ENCODE results near the gene WNT8B. TPM values are rescaled to one million over a fixed set of nuclear protein-coding genes. Genes with fewer than 3 reads are reported as not detected.

WNT8B gene
- total and polyA plus RNA-seq, 2 of the 13 experiments (the other 11 are each of a cell fraction or from before 2014, with no cell fraction given) = 0.07 to 0.20 TPM

GRCh38 chr10:100427374-100427773 lies 35.4 kb upstream of the WNT8B start (continued):
- no peak for TF ChIP-seq CSRNP2 (CRISPR knock-in tag; conservative IDR thresholded peaks at IDR 0.05; ENCODE audit: low read depth)
- no peak for TF ChIP-seq SALL2 (CRISPR knock-in tag; IDR thresholded peaks at IDR 0.05)
- TF ChIP-seq NFE2L1 (CRISPR knock-in tag; IDR thresholded peaks at IDR 0.05; ENCODE audit: borderline replicate concordance) = no peak
- TF ChIP-seq WIZ (CRISPR knock-in tag; IDR thresholded peaks at IDR 0.05) = no peak
- no peak for TF ChIP-seq TBP (CRISPR knock-in tag; IDR thresholded peaks at IDR 0.05)

- FAIRE-seq (peak; percentile 91), DNase-seq (ENCODE audit: low spot score) (peak; percentile 89), ATAC-seq (peak; percentile 93)
- H3K4me1 ChIP-seq (ENCODE audit: insufficient read depth, low read length) = peaks cover 13% of the 10 kb centered on the region; the same call in 1 of the 2 replicates
- WGBS (ENCODE audit: low lambda C conversion rate) = 26% methylated on average over 13 of the region's 13 CpGs
- no peak overlapping the region for H3K4me3 ChIP-seq (replicated peaks in 1 of 3; ENCODE audit: insufficient read depth in 1 of 3, low read depth in 2 of 3, low read length in 3 of 3)
- no peak overlapping the region for H3K27ac ChIP-seq (ENCODE audit: extremely low read length, insufficient read depth, low read length)
- H3K27me3 ChIP-seq (ENCODE audit: control insufficient read depth in 1 of 2, insufficient read depth in 2 of 2, low read length in 2 of 2) = no peaks in the 10 kb centered on the region
- CTCF ChIA-PET (ENCODE audit: low intra/inter-chr PET ratio, low total read pairs) = interaction anchor here (0.8 to 7.8 kb wide), 13 partner anchors 8 to 447 kb away, joined by 3 to 297 read pairs (median 4); partner anchors contain the start of genes SCD and SEC31B
- H3K9ac ChIP-seq (ENCODE audit: insufficient read depth, low read depth, low read length) = no peak overlapping the region
- H3K4me2 ChIP-seq (ENCODE audit: low read depth, low read length) = no peak overlapping the region
- POLR2A ChIA-PET = interaction anchor here (0.6 to 1.4 kb wide), 4 partner anchors 91 to 94 kb away, joined by 3 to 5 read pairs (median 3); no protein-coding TSS in a partner anchor
- in situ Hi-C loops (cut with HindIII; ENCODE audit: extremely low pct_ligation_motif_present, low pct_unique_long_range_greater_than_20kb) = loop anchor here (5.0 kb wide), 1 partner anchor 91 kb away; no protein-coding TSS in a partner anchor
- H3K36me3 ChIP-seq (replicated peaks in 1 of 2; ENCODE audit: control insufficient read depth in 1 of 2, insufficient read depth in 2 of 2, low read length in 2 of 2) = no peaks in the 10 kb centered on the region
- no TSS peak for BruUV-seq (replicated peaks)
- no peaks in the 10 kb centered on the region for H3K79me2 ChIP-seq (ENCODE audit: insufficient read depth, low read length)
- intact Hi-C loops (cut with micrococcal nuclease; ENCODE audit: unreplicated experiment) = loop anchor here (1.0 kb wide), 4 partner anchors 75 to 130 kb away; no protein-coding TSS in a partner anchor
- H3K9me3 ChIP-seq (ENCODE audit: low read length) = no peaks in the 10 kb centered on the region
- no peaks in the 10 kb centered on the region for H4K20me1 ChIP-seq (ENCODE audit: insufficient read depth, low read length)
- H2AFZ ChIP-seq (ENCODE audit: low read length) = no peak overlapping the region
- peak; percentile 45; the same call in 1 of the 2 replicates for TF ChIP-seq THAP11 (CRISPR knock-in tag; IDR thresholded peaks at IDR 0.05)
- TF ChIP-seq TBX2 (CRISPR knock-in tag; IDR thresholded peaks at IDR 0.05; ENCODE audit: borderline replicate concordance) = no peak
- no peak for TF ChIP-seq ZNF883 (CRISPR knock-in tag; IDR thresholded peaks at IDR 0.05; ENCODE audit: not compliant biosample characterization)
- TF ChIP-seq ZNF839 (CRISPR knock-in tag; IDR thresholded peaks at IDR 0.05; ENCODE audit: borderline replicate concordance) = no peak
- TF ChIP-seq CHD2 (IDR thresholded peaks at IDR 0.05; ENCODE audit: low read depth, low read length) = no peak
- no peak for TF ChIP-seq ZBTB1 (CRISPR knock-in tag; IDR thresholded peaks at IDR 0.05; ENCODE audit: borderline replicate concordance)
- TF ChIP-seq SRSF1 (optimal IDR thresholded peaks at IDR 0.05; ENCODE audit: low read depth, low read length) = no peak
- TF ChIP-seq SAP130 (CRISPR knock-in tag; IDR thresholded peaks at IDR 0.05; ENCODE audit: low read depth) = peak; percentile 55; the same call in 1 of the 2 replicates
- TF ChIP-seq DPF2 (CRISPR knock-in tag; IDR thresholded peaks at IDR 0.05; ENCODE audit: borderline replicate concordance, low read depth) = no peak
- TF ChIP-seq RBM39 (IDR thresholded peaks at IDR 0.05; ENCODE audit: low read depth, low read length, poor library complexity, severe bottlenecking) = no peak
- TF ChIP-seq ZNF891 (CRISPR knock-in tag; IDR thresholded peaks at IDR 0.05) = no peak
- no peak for TF ChIP-seq HES4 (CRISPR knock-in tag; IDR thresholded peaks at IDR 0.05; ENCODE audit: borderline replicate concordance)
- TF ChIP-seq NCOA2 (CRISPR knock-in tag; IDR thresholded peaks at IDR 0.05) = peak; percentile 29; the same call in 1 of the 2 replicates
- TF ChIP-seq ZNF430 (CRISPR knock-in tag; IDR thresholded peaks at IDR 0.05) = no peak
Measured at GRCh38 chr10:100433253-100434240, 29.3 kb upstream of the WNT8B start.

All from HepG2 (cell line).